OCI-LY3 (cell line): Measurements from ENCODE around the gene BNC2.

Experiments
- H2AFZ ChIP-seq: fragments of 200-600, 300-600 bp; shearing (Covaris generic); 2 replicates; pipeline ENCODE4 v1.6.0; 2014; ENCODE audit warnings: antibody characterized with exemption, low read depth, low read length
- H3K27ac ChIP-seq: fragments of 200-600, 300-600 bp; sonication (generic); 2 replicates; pipeline ENCODE4 v1.5.1; 2014; ENCODE audit warnings: mild to moderate bottlenecking, low read length, moderate library complexity, mixed read lengths
- H3K27me3 ChIP-seq: fragments of 200-600, 300-600 bp; sonication (generic); 2 replicates; pipeline ENCODE4 v1.6.1; 2014; ENCODE audit warnings: low read depth, low read length, mixed read lengths
- H3K36me3 ChIP-seq: fragments of 200-600, 300-600 bp; sonication (generic); replicated peaks from 2 replicates; pipeline ENCODE3; 2014; ENCODE audit warnings: low read depth, low read length, mixed read lengths
- H3K4me1 ChIP-seq: fragments of 300-600, 200-600 bp; sonication (generic); 2 replicates; pipeline ENCODE4 v1.6.1; 2014; ENCODE audit warnings: low read length, mixed read lengths
- H3K4me2 ChIP-seq: fragments of 200-600, 300-600 bp; sonication (generic); 2 replicates; pipeline ENCODE4 v1.6.1; 2014; ENCODE audit warnings: low read length, mixed read lengths
- H3K4me3 ChIP-seq: fragments of 300-600, 200-600 bp; sonication (generic); 2 replicates; pipeline ENCODE4 v1.5.1; 2014; ENCODE audit warnings: antibody characterized with exemption, mild to moderate bottlenecking, low read length, moderate library complexity
- H3K79me2 ChIP-seq: fragments of 300-600, 200-600 bp; shearing (Covaris generic); 2 replicates; pipeline ENCODE4 v1.6.1; 2014; ENCODE audit warnings: mild to moderate bottlenecking, low read length, mixed read lengths
- H3K9ac ChIP-seq: fragments of 300-600, 200-600 bp; shearing (Covaris generic); 2 replicates; pipeline ENCODE4 v1.6.0; 2014; ENCODE audit warnings: mild to moderate bottlenecking, low read length, moderate library complexity
- H3K9me3 ChIP-seq: fragments of 200-600, 300-600 bp; shearing (Covaris generic); 2 replicates; pipeline ENCODE4 v1.6.1; 2014; ENCODE audit warnings: low read length, mixed read lengths; ENCODE audit not compliant: insufficient read depth
- H4K20me1 ChIP-seq: fragments of 200-600, 300-600 bp; sonication (generic); 2 replicates; pipeline ENCODE4 v1.6.1; 2016; ENCODE audit warnings: low read length, mixed read lengths; ENCODE audit not compliant: insufficient read depth
- EZH2phosphoT487 ChIP-seq: fragments of 200-600 bp; shearing (Covaris generic); IDR thresholded peaks from 2 replicates; pipeline ENCODE4 v1.6.1; 2018; ENCODE audit warnings: antibody characterized with exemption, mixed run types, low read depth
- TF ChIP-seq, protein P1 (sequence below): fragments of 200-600, 300-600 bp; sonication (generic); IDR thresholded peaks from 2 replicates; pipeline ENCODE4 v1.5.1; 2014; ENCODE audit warnings: antibody characterized with exemption, low read length, low read depth

BNC2 gene

DNA sequence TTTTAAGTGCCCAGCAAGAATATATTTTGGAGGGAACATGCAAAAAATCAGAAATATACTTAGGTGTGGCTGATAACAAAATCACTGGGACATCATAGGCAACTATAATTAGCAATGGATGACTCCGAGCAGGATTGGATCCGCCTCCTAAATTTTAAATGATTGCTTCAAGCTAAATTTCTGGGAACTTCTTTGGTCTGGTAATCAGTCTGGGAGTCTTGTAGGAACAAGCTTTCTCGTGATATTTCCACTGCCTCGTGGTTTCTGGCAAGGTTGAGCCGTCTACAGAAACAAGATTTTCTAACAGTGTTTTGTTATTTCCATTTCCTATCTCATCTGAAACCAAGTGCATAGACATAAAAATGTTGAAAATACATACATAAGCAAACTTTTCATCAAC lies 232.6 kb downstream of the BNC2 start:
- no peaks in the 10 kb centered on the region for H3K4me1 ChIP-seq
- H3K79me2 ChIP-seq = no peaks in the 10 kb centered on the region
- H4K20me1 ChIP-seq = no peaks in the 10 kb centered on the region
- no peaks in the 10 kb centered on the region for H3K9me3 ChIP-seq
- H3K4me2 ChIP-seq = no peak overlapping the region
- TF ChIP-seq EZH2phosphoT487 = no peak
- TF ChIP-seq, protein P1, sequence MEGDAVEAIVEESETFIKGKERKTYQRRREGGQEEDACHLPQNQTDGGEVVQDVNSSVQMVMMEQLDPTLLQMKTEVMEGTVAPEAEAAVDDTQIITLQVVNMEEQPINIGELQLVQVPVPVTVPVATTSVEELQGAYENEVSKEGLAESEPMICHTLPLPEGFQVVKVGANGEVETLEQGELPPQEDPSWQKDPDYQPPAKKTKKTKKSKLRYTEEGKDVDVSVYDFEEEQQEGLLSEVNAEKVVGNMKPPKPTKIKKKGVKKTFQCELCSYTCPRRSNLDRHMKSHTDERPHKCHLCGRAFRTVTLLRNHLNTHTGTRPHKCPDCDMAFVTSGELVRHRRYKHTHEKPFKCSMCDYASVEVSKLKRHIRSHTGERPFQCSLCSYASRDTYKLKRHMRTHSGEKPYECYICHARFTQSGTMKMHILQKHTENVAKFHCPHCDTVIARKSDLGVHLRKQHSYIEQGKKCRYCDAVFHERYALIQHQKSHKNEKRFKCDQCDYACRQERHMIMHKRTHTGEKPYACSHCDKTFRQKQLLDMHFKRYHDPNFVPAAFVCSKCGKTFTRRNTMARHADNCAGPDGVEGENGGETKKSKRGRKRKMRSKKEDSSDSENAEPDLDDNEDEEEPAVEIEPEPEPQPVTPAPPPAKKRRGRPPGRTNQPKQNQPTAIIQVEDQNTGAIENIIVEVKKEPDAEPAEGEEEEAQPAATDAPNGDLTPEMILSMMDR = no peak
- H3K4me3 ChIP-seq = no peak overlapping the region
- no peak overlapping the region for H3K27ac ChIP-seq
- no peak overlapping the region for H3K9ac ChIP-seq
- no peaks in the 10 kb centered on the region for H3K36me3 ChIP-seq
- no peak overlapping the region for H2AFZ ChIP-seq
- H3K27me3 ChIP-seq = no peaks in the 10 kb centered on the region

DNA sequence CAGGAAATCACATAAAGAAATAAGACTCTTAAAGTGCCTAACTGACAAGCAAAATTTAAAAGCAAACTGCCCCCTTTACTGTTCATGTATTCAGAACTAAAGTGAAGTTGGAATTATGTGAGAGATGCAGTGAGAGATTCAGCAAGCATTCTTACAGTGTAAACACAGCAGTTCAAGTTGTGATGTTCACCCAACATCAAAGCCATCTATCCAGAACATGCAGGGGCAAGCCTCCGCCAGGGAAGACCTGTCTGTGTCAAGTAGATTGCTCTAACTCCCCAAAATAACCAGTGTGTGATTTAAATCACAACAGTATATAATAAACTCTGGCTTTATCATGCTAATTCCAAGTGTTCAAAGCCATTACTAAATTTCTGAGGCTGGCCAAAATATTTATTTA lies 233.3 kb downstream of the BNC2 start:
- Histone ChIP-seq H2AFZ (no peak overlapping the region), H3K4me3 (no peak overlapping the region), H3K4me1 (no peaks in the 10 kb centered on the region), H3K9ac (no peak overlapping the region), H3K9me3 (no peaks in the 10 kb centered on the region), H3K4me2 (no peak overlapping the region), H3K27me3 (no peaks in the 10 kb centered on the region), H4K20me1 (no peaks in the 10 kb centered on the region), H3K27ac (no peak overlapping the region), H3K79me2 (no peaks in the 10 kb centered on the region), H3K36me3 (no peaks in the 10 kb centered on the region)
- TF ChIP-seq, protein P1 = no peak
- no peak for TF ChIP-seq EZH2phosphoT487

DNA sequence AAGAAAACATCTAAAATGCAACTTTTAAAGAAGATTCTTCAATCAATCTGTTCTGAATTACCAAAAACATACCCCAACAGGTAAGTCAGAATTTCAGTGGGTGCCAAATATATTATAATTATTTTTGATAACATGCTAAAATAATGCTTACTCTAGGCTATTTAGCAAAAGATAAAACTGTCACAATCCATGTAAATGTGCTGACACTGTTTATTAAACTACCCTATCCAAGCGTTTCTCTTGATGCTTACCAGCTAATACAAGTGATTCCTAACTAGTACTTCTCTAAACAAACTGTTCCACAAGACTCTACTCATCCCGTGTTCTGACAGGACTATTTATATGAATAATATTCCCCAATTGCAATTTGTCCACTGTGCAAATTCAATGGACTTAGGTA lies 236.7 kb downstream of the BNC2 start:
- TF ChIP-seq EZH2phosphoT487 = no peak
- TF ChIP-seq, protein P1 = no peak
- H3K36me3 ChIP-seq = no peaks in the 10 kb centered on the region
- no peak overlapping the region for H3K4me2 ChIP-seq
- no peaks in the 10 kb centered on the region for H3K79me2 ChIP-seq
- no peak overlapping the region for H3K4me3 ChIP-seq
- H3K9me3 ChIP-seq = no peaks in the 10 kb centered on the region
- no peak overlapping the region for H2AFZ ChIP-seq
- no peaks in the 10 kb centered on the region for H3K4me1 ChIP-seq
- H3K9ac ChIP-seq = no peak overlapping the region
- no peak overlapping the region for H3K27ac ChIP-seq
- no peaks in the 10 kb centered on the region for H4K20me1 ChIP-seq
- H3K27me3 ChIP-seq = no peaks in the 10 kb centered on the region

DNA sequence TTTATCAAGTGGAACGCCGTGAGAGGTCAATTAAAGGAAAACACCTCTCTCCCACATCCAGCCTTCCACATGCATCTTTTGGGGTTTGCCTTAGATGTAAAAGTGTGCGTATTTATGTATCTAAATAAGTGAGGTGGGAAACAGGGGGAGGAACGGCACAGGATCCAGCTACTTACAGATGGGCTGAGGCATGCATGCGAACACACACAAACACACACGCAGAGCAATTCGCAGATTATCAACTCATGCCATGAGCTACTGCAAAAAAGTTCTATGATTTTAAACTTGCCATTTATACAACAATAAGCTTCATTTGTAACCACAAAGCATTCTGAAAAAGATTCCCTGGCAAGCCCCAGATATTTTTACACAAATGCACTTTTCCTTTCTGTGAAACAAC lies 242.1 kb downstream of the BNC2 start:
- Histone ChIP-seq H3K9ac (no peak overlapping the region), H3K79me2 (no peaks in the 10 kb centered on the region), H3K9me3 (no peaks in the 10 kb centered on the region), H2AFZ (no peak overlapping the region), H3K4me2 (no peak overlapping the region), H4K20me1 (no peaks in the 10 kb centered on the region), H3K27me3 (peaks cover 6% of the 10 kb centered on the region; the same call in 1 of the 2 replicates), H3K4me3 (no peak overlapping the region), H3K27ac (no peak overlapping the region), H3K4me1 (no peaks in the 10 kb centered on the region), H3K36me3 (no peaks in the 10 kb centered on the region)
- no peak for TF ChIP-seq EZH2phosphoT487
- TF ChIP-seq, protein P1 = no peak
